Keratinocyte (primary cell): ENCODE data around the gene STON2. TPM values are rescaled to one million over a fixed set of nuclear protein-coding genes. Genes with fewer than 3 reads are reported as not detected.

ENCODE experiments used
- DNase-seq: peaks from one replicate; pipeline ENCODE4 v3.0.0-alpha.2; 2011; ENCODE audit warnings: low read depth, missing footprints, low spot score
- FAIRE-seq: peaks from 2 replicates; lab custom pipeline; 2011; peaks lifted over from hg19 to GRCh38; lab: Jason Lieb, UNC
- H2AFZ ChIP-seq: 2 replicates; pipeline ENCODE4 v1.6.0; 2012; ENCODE audit warnings: low read length, control low read depth, inconsistent platforms; ENCODE audit not compliant: control insufficient read depth
- H3K27ac ChIP-seq: 2 replicates; pipeline ENCODE4 v1.5.1; 2011; ENCODE audit warnings: low read length; ENCODE audit not compliant: control insufficient read depth, insufficient read depth
- H3K27me3 ChIP-seq: 3 replicates; pipeline ENCODE4 v1.6.0; 2011; ENCODE audit warnings: low read length; ENCODE audit not compliant: control insufficient read depth, insufficient read depth; ENCODE audit errors: extremely low read depth
- H3K36me3 ChIP-seq, 2 experiments: 2 replicates in 1 of 2; 3 replicates in 1 of 2; pipeline ENCODE4 v1.5.1; 2011; ENCODE audit warnings: low read length in 2 of 2, mild to moderate bottlenecking in 1 of 2; ENCODE audit not compliant: control insufficient read depth in 2 of 2, insufficient read depth in 2 of 2; ENCODE audit errors: extremely low read depth in 1 of 2
- H3K4me1 ChIP-seq: 3 replicates; pipeline ENCODE4 v1.5.1; 2011; ENCODE audit warnings: low read length; ENCODE audit not compliant: control insufficient read depth, insufficient read depth; ENCODE audit errors: extremely low read depth
- H3K4me2 ChIP-seq: 3 replicates; pipeline ENCODE4 v1.6.0; 2011; ENCODE audit warnings: low read depth, low read length; ENCODE audit not compliant: control insufficient read depth, insufficient read depth; ENCODE audit errors: extremely low read depth
- H3K4me3 ChIP-seq, 3 experiments: fragments of 200-600 bp in 1 of 3; sonication (generic) in 1 of 3; 2 replicates in 2 of 3; 3 replicates in 1 of 3; pipeline ENCODE4 v1.5.1; 2011 to 2016; ENCODE audit warnings: low read length in 3 of 3, mild to moderate bottlenecking in 3 of 3, control low read depth in 2 of 3, inconsistent platforms in 1 of 3, low read depth in 1 of 3, mixed read lengths in 1 of 3, mixed run types in 1 of 3, moderate library complexity in 1 of 3; ENCODE audit not compliant: control insufficient read depth in 2 of 3, insufficient read depth in 2 of 3; ENCODE audit errors: extremely low read depth in 1 of 3
- H3K79me2 ChIP-seq: 2 replicates; pipeline ENCODE4 v1.6.0; 2012; ENCODE audit warnings: low read length; ENCODE audit not compliant: control insufficient read depth, insufficient read depth
- H3K9ac ChIP-seq: 3 replicates; pipeline ENCODE4 v1.6.0; 2011; ENCODE audit warnings: low read length; ENCODE audit not compliant: control insufficient read depth, insufficient read depth; ENCODE audit errors: extremely low read depth
- H3K9me1 ChIP-seq: 3 replicates; pipeline ENCODE4 v1.6.0; 2011; ENCODE audit warnings: low read length; ENCODE audit not compliant: control insufficient read depth, insufficient read depth; ENCODE audit errors: extremely low read depth
- H3K9me3 ChIP-seq: 2 replicates; pipeline ENCODE4 v1.5.1; 2012; ENCODE audit warnings: low read depth, low read length; ENCODE audit not compliant: control insufficient read depth
- H4K20me1 ChIP-seq: 3 replicates; pipeline ENCODE4 v1.6.0; 2011; ENCODE audit warnings: low read length; ENCODE audit not compliant: control insufficient read depth, insufficient read depth; ENCODE audit errors: extremely low read depth
- CTCF ChIP-seq, 3 experiments: IDR thresholded peaks in 1 of 3; conservative IDR thresholded peaks in 1 of 3; optimal IDR thresholded peaks in 1 of 3; 2 replicates in 2 of 3; 3 replicates in 1 of 3; pipeline versions ENCODE3 to v1.5.1; 2011; ENCODE audit warnings: low read length in 3 of 3, mild to moderate bottlenecking in 3 of 3, moderate library complexity in 2 of 3, control low read depth in 1 of 3, inconsistent platforms in 1 of 3; ENCODE audit not compliant: insufficient read depth in 2 of 3; ENCODE audit errors: extremely low read depth in 1 of 3
- EZH2 ChIP-seq: IDR thresholded peaks from one replicate; pipeline ENCODE4 v1.6.1; 2012; ENCODE audit warnings: inconsistent platforms, mild to moderate bottlenecking, low read length, moderate library complexity
- dilution Hi-C: fragments of 300-500 bp; cut with MboI; formaldehyde crosslinking; loops from one replicate; pipeline ENCODE4 v1.7.0; 2020; ENCODE audit warnings: low sequenced_read_pairs; ENCODE audit not compliant: extremely low pct_ligation_motif_present
- polyA plus RNA-seq, 5 experiments: library from polyadenylated mRNA; depleted of rRNA in 3 of 5; stranded (reverse) in 3 of 5; stranded (forward) in 1 of 5; unstranded in 1 of 5; fragments of >200 nt; gene quantifications; 1 replicate in 1 of 5; 2 replicates in 3 of 5; 3 replicates in 1 of 5; pipeline versions ENCODE4 v1.2.1 to v1.2.3, GENCODE V29; 2011 to 2012; ENCODE audit warnings: missing spikeins in 2 of 5, low read depth in 1 of 5, low replicate concordance in 1 of 5
- small RNA-seq, 3 experiments: library from RNA; depleted of rRNA; stranded (forward); fragments of <200 nt; gene quantifications; one replicate each; pipeline ENCODE3, GENCODE V24; 2012; ENCODE audit warnings: low read depth in 3 of 3, low replicate concordance in 1 of 3; ENCODE audit not compliant: insufficient read length in 3 of 3

The STON2 gene
- polyA plus RNA-seq, 1 donor (not counting 4 experiments of a cell fraction or from before 2014, with no cell fraction given) = 82.3 TPM

GRCh38 chr14:81211844-81212243 lies 188.3 kb downstream of the STON2 start:
- DNase-seq = no peak
- Histone ChIP-seq H3K4me2 (no peak overlapping the region), H4K20me1 (no peaks in the 10 kb centered on the region), H3K79me2 (peaks cover 31% of the 10 kb centered on the region), H3K4me3 (no peak overlapping the region), H3K9me1 (no peaks in the 10 kb centered on the region), H3K9me3 (no peaks in the 10 kb centered on the region), H3K36me3 (peaks cover 5 to 10% of the 10 kb centered on the region in 2 experiments), H3K9ac (no peak overlapping the region), H3K27ac (no peak overlapping the region), H3K4me1 (no peaks in the 10 kb centered on the region), H3K27me3 (no peaks in the 10 kb centered on the region), H2AFZ (no peak overlapping the region)
- no peak for TF ChIP-seq EZH2
- TF ChIP-seq CTCF (optimal IDR thresholded peaks at IDR 0.05 in 1 of 3, IDR thresholded peaks at IDR 0.05 in 1 of 3, conservative IDR thresholded peaks at IDR 0.05 in 1 of 3; ENCODE audit: extremely low read depth in 1 of 3, insufficient read depth in 2 of 3, low read length in 3 of 3) = peak; percentile 13 to 45 (median 42)
- dilution Hi-C loops = no loop called here
- no peak for FAIRE-seq

Small RNAs within 50 kb of the gene (small RNA-seq; reads per million reads assigned to genes)
- gene DYNLL1P1 (0 to 0.25 (median 0) reads per million in 3 experiments), gene DYNLL1P2 (0 reads per million in 3 experiments)

Other genes starting within 250 kb of the STON2 start
- 17.5 to 19.3 TPM (median 18.0 TPM) in 3 replicates for gene GTF2A1, start 179.4 kb downstream of the STON2 start, polyA plus RNA-seq
- 12.6 to 19.7 TPM (median 17.7 TPM) in 3 replicates for gene SEL1L, start 133.5 kb upstream of the STON2 start, polyA plus RNA-seq